T-helper 9 cell (primary cell): ENCODE results near the gene ZNF76.

ENCODE experiments used
- DNase-seq: peaks from one replicate; pipeline ENCODE4 v3.0.0-alpha.2; 2020
- total RNA-seq, 2 donors: gene quantifications; one replicate each; lab custom pipeline; 2026; lab: John Stamatoyannopoulos, UW

The ZNF76 gene
- 41.3 to 60.5 reads per million in 2 donors for total RNA-seq

DNA sequence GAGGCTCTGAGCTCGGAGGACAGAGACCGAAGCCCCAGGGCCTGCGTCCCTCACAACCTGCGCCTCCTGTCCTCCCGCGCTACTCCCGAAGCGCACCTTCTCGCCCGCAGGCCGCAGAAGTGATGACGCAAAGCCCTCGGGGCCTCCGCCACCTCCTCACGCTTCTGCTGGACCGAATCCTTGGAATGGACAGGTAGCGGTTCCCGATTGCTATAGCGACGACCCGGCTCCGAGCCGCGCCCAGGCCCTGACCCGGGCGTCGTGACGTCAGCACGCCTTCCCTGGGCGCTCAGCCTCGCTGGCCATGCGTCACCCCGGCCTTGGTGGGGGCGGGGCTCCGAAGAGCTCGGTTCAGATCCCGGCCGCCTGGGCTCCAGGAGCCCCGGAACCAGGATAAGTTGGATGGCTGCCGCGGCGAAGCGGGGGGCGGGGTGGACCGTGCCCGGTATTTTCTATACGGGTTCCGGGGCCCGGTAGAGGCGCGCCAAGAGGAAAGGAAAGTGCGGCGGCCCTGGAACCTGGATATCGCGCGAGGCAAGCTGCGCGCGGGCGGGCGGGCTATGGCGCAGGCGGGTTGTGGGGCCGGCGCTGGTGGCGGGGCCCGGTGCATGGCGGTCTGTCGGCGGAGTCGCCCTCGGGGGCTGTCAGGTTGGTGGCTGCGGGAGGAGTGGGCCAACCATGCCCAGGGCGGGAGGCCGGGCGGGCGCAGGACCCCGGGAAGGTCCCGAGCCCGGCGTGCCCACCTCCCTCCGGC lies at the start of gene ZNF76:
ZNF76 (plus strand) TSS at position 542 of the 754 bp plus-strand sequence. CDS start 21,417 bp downstream, outside the sequence.
- DNase-seq, result peak; percentile 92

GRCh38 chr6:35213298-35213791 lies 46.2 kb upstream of the ZNF76 start:
- DNase-seq, result no peak

GRCh38 chr6:35213824-35214756 lies 45.4 kb upstream of the ZNF76 start, which contains the start of gene SCUBE3:
Gene SCUBE3, plus strand, starts transcription at chr6:35213956. Its CDS starts 463 bp downstream, at chr6:35214419.
- no peak for DNase-seq

DNA sequence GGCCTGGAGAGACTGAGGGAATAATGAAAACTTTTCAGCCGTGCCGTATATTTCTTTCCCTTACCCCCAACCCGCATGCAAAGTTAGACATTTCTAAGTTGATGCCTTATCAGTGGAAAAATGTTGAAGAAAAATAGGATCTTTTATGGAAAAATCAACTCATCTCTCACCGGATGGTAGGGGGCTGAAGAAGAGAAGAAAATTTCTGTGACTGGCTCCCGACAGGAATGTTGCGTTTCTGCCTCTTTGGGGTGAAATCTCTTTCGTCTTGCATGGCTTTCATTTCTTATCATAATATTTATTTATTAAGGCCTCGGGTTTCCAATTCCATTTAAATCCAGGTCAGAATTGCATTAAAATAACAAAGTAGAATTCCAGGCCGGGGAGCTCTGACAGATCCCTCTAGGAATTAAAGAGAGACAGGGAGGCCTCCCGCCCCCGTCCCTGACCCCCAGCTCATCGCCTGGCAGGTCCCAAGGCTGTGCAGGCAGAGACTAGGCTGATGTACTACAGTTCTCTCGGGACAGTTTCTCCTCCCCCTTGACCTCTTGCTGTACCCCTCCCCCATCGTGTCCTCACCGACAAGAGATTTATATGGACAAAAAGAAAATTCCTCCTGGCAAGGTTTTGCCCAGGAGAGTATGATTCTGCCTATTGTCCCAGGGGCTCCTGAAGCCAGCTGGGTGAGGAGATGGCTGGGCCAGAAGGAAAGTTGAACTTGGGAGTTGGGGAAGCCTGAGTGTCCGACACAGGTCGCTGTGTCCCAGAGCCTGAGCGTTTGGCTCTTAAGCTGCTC lies 44.5 kb upstream of the ZNF76 start:
- DNase-seq, result no peak

GRCh38 chr6:35215665-35216411 lies 43.7 kb upstream of the ZNF76 start:
- no peak for DNase-seq

- no peak for DNase-seq
Observed at GRCh38 chr6:35216412-35216732, 43.2 kb upstream of the ZNF76 start.

GRCh38 chr6:35216851-35217811 lies 42.4 kb upstream of the ZNF76 start:
- no peak for DNase-seq

GRCh38 chr6:35218021-35218420 lies 41.5 kb upstream of the ZNF76 start:
- no peak for DNase-seq

DNA sequence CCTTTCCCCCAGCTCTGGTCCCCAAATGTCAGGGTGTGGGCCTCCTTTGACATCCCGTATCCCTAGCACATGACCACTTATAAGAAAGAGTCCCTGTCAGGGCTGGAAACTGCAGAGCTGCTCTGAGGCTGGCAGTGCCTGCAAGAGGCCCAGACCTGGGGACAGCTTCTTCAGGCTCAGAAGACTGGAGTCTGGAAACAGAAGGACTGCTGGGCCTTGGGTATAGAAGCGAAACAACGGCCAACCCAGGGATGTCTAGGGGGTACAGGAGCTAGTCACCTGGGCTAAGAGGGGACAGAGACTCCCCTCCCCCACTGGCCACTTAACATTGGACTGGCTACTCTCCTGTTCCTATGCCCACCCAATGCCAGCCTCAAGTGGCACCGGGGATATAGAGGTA lies 41.1 kb upstream of the ZNF76 start:
- no peak for DNase-seq

DNA sequence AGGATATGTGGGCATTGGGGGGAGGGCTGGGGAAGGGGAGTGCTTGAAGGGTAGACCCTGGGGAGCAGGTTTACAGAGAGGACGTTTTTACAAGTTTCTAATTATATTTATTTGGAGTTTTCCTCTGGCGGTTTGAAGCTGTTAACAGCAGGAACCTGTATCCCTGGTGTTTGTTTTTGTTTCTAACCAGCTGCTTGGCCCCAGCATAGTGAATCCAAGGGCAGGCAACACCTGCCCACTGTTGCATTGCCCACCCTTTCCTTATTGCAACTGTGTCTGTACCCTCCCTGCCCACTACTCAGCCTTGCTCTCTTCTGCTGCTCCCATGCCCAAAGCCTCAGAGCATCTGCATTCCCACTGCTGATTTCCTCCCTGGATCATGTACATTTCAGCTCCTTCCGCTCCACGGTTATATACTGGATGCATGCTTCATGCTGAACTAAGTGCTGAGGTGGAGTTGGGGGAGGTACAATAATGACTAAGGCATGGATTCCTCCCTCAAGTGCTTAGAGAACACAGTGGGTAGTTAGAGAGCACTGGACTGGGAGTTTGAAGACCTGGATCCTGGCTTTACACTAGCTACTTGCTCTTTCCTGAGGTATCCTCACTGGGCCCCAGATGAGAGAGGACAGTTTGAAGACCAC lies 39.7 kb upstream of the ZNF76 start:
- no peak for DNase-seq

GRCh38 chr6:35220711-35221110 lies 38.8 kb upstream of the ZNF76 start:
- no peak for DNase-seq

GRCh38 chr6:35223396-35223795 lies 36.1 kb upstream of the ZNF76 start:
- no peak for DNase-seq

DNA sequence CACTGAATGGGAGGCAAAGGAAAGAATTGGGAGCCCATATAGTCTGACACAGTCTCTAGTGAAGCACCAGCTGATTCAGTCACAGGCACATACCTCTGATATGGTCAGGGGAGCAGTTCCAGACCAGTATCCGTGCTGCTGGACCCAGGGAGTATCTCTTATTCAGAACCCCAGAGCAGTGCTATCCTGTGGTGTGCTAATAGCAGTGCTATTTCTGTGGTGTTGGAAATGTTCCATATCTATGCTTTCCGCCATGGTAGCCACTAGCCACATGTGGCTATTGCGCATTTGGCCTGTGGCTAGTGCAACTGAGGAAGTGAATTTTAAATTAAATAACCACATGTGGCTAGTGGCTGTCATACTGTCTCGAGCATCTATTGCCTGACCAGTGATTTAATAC lies 34.8 kb upstream of the ZNF76 start:
- no peak for DNase-seq

GRCh38 chr6:35228481-35228880 lies 31.1 kb upstream of the ZNF76 start:
- no peak for DNase-seq

GRCh38 chr6:35229304-35229703 lies 30.2 kb upstream of the ZNF76 start:
- no peak for DNase-seq

DNA sequence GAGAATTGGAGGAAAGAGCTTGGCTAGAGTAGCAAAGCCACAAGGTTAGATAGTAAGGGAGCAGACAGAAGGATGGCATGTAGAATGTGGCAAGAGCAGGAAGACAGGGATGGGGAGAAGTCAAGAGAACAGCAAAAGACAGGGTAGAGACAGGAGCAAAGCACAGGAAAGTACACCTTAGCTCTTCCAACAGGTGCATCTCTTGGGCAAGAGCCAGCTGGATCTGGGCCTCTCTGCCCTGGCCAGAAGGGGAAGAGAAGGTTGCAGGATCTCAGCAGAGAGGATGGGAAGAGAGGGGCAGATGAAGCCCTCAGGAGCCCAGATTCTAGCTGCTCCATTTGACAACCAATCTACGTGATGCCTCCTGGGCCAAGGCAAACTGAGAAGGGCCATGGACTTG lies 29.0 kb upstream of the ZNF76 start:
- no peak for DNase-seq

GRCh38 chr6:35230950-35231349 lies 28.6 kb upstream of the ZNF76 start:
- DNase-seq, result no peak

- DNase-seq, result no peak
Observed at GRCh38 chr6:35231563-35231962, 28.0 kb upstream of the ZNF76 start.

DNA sequence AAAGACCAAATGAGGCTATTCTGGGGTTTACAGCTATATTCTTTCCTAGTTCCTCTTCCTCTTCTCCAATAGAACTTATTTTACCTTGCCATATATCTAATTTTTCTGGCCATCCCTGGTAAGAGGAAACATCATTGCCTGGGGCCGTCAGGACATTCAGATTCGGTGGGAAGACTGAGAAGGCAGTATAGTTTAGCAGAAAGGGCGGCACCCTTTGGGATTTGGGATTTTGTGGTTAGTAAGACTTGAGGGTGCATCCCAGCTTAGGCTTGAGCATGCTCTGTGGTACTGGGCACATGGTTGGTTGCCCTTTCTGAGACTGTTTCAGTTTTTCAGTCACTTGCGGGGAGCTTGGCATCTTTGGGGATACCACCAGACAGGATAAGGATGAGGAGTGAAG lies 24.6 kb upstream of the ZNF76 start:
- no peak for DNase-seq

- no peak for DNase-seq
Observed at GRCh38 chr6:35236223-35236622, 23.3 kb upstream of the ZNF76 start.
